Left lung (tissue), 10 donors: ENCODE measurements around the gene LIMS1. TPM values are rescaled to one million over a fixed set of nuclear protein-coding genes. Genes with fewer than 3 reads are reported as not detected.

ENCODE experiments used
- ATAC-seq: fragments of 200-7000 bp; cut with Tn5 transposase; one replicate; pipeline ENCODE4 v1.9.1; 2020; ENCODE audit warnings: moderate library complexity
- DNase-seq, 4 donors: peaks; one replicate each; pipeline ENCODE4 v3.0.0-alpha.2; 2013 to 2020
- H3K27ac ChIP-seq, 2 donors: fragments of 200-600 bp; sonication (generic) in 1 of 2; one replicate each; pipeline versions ENCODE4 v1.5.0 to v1.8.0; 2020 to 2021
- H3K27me3 ChIP-seq, 2 donors: fragments of 200-600 bp; sonication (generic) in 1 of 2; one replicate each; pipeline versions ENCODE4 v1.5.0 to v1.8.0; 2020 to 2021
- H3K36me3 ChIP-seq, 2 donors: fragments of 200-600 bp; sonication (generic) in 1 of 2; one replicate each; pipeline versions ENCODE4 v1.5.0 to v1.8.0; 2020 to 2021
- H3K4me1 ChIP-seq, 2 donors: fragments of 200-600 bp; one replicate each; pipeline ENCODE4 v1.8.0; 2021
- H3K4me3 ChIP-seq, 2 donors: fragments of 200-600 bp; sonication (generic) in 1 of 2; one replicate each; pipeline versions ENCODE4 v1.5.0 to v1.8.0; 2020 to 2021; ENCODE audit warnings: mild to moderate bottlenecking in 1 of 2
- H3K9me3 ChIP-seq, 2 donors: fragments of 200-600 bp; sonication (generic) in 1 of 2; one replicate each; pipeline versions ENCODE4 v1.5.0 to v1.8.0; 2020 to 2021
- intact Hi-C, 2 donors: fragments of 100-400 bp; cut with DNase I; formaldehyde crosslinking; loops; one replicate each; pipeline versions ENCODE4 v1.11.2 to v1.14.2; 2022
- polyA plus RNA-seq, 6 donors: library from polyadenylated mRNA; unstranded; fragments of 120-200 nt; gene quantifications; one replicate each; pipeline ENCODE4 v1.2.1, GENCODE V29; 2013; ENCODE audit not compliant: insufficient read length in 6 of 6
- total RNA-seq, 2 donors: library from RNA; stranded (reverse); fragmentation: NEBNext Ultra II Directional; extraction: Animal tissue kit (Norgen Biotek cat#: 25700); gene quantifications; one replicate each; pipeline ENCODE4 v1.2.1, GENCODE V29; 2021
- TF ChIP-seq, protein P1 (sequence below), 2 donors: fragments of 200-600 bp; sonication (generic) in 1 of 2; IDR thresholded peaks; one replicate each; pipeline versions ENCODE4 v1.5.0 to v1.8.0; 2021; ENCODE audit warnings: antibody characterized with exemption in 2 of 2
- donor health status: DM: no; HTN: yes; CAD: no.
- donor health status: DM: no; HTN: no; CAD: no.

The LIMS1 gene
- total and polyA plus RNA-seq, 8 donors = 63.2 to 122 (median 70.4) TPM

DNA sequence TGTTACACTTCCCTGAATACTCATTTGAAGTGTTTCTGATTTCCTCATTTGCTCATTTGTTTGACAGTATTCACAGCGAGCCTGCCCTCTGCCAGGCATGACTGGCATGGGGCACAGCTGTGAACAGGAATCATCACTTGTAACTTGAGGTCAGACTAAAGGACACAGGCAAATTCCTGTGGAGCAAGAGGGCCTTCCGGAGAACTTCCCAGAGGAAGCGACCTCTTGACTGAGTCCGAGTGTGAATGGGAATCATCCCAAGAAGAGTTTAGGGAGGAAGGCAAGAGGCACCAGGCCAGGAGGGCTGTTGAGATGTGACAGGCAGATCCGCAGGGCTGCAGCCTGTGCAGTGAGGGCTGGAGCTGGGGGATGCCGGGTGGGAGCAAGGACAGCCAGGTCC, 45.4 kb downstream of the LIMS1 start:
- H3K4me3 ChIP-seq = no peak overlapping the region
- no peaks in the 10 kb centered on the region for H3K36me3 ChIP-seq
- H3K27ac ChIP-seq = no peak overlapping the region
- no peaks in the 10 kb centered on the region for H3K27me3 ChIP-seq
- no peak for DNase-seq
- H3K4me1 ChIP-seq = peaks cover 24 to 46% of the 10 kb centered on the region in 2 donors
- no peaks in the 10 kb centered on the region for H3K9me3 ChIP-seq
- TF ChIP-seq, protein P1, sequence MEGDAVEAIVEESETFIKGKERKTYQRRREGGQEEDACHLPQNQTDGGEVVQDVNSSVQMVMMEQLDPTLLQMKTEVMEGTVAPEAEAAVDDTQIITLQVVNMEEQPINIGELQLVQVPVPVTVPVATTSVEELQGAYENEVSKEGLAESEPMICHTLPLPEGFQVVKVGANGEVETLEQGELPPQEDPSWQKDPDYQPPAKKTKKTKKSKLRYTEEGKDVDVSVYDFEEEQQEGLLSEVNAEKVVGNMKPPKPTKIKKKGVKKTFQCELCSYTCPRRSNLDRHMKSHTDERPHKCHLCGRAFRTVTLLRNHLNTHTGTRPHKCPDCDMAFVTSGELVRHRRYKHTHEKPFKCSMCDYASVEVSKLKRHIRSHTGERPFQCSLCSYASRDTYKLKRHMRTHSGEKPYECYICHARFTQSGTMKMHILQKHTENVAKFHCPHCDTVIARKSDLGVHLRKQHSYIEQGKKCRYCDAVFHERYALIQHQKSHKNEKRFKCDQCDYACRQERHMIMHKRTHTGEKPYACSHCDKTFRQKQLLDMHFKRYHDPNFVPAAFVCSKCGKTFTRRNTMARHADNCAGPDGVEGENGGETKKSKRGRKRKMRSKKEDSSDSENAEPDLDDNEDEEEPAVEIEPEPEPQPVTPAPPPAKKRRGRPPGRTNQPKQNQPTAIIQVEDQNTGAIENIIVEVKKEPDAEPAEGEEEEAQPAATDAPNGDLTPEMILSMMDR (IDR thresholded peaks at IDR 0.05) = no peak
- intact Hi-C loops = loop anchor here in 1 of 2 donors (10.0 kb wide), 1 partner anchor 225 kb away; no protein-coding TSS in a partner anchor
- peak; percentile 43 for ATAC-seq

DNA sequence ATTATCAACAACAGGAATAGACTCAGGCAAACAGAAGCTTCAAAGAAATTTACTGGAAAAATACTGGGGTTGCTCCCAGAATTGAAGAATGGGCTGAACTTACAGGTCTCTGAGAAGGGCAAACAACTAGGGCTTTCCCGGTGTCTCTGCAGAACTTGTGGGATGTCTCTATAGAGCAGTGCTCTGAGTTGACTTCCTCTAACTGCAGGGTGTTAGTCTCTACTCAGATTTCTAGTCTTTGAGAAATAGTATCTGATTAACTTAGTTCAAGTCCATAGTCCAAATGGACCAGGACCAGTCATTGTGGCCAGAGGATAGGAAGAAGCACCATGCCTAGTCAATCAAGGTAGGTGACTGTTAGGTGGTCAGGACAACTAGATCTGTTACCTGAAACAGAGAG, 45.8 kb downstream of the LIMS1 start:
- DNase-seq (no peak), ATAC-seq (no peak)
- H3K4me1 ChIP-seq = peaks cover 23 to 46% of the 10 kb centered on the region in 2 donors
- TF ChIP-seq, protein P1 (IDR thresholded peaks at IDR 0.05) = no peak
- no peak overlapping the region for H3K27ac ChIP-seq
- no peak overlapping the region for H3K4me3 ChIP-seq
- intact Hi-C loops = loop anchor here in 1 of 2 donors (10.0 kb wide), 1 partner anchor 225 kb away; no protein-coding TSS in a partner anchor
- no peaks in the 10 kb centered on the region for H3K36me3 ChIP-seq
- H3K27me3 ChIP-seq = no peaks in the 10 kb centered on the region
- no peaks in the 10 kb centered on the region for H3K9me3 ChIP-seq

GRCh38 chr2:108583903-108584520, 49.7 kb downstream of the LIMS1 start:
- H3K36me3 ChIP-seq = no peaks in the 10 kb centered on the region
- peak overlapping the region in 1 of 2 donors; percentile 45 for H3K27ac ChIP-seq
- H3K27me3 ChIP-seq = no peaks in the 10 kb centered on the region
- TF ChIP-seq, protein P1 (IDR thresholded peaks at IDR 0.05) = peak; percentile 72 to 76
- no peaks in the 10 kb centered on the region for H3K9me3 ChIP-seq
- H3K4me1 ChIP-seq = peaks cover 30 to 70% of the 10 kb centered on the region in 2 donors
- H3K4me3 ChIP-seq = no peak overlapping the region
- intact Hi-C loops = loop anchor here in 1 of 2 donors (10.0 kb wide), 1 partner anchor 229 kb away; no protein-coding TSS in a partner anchor
- ATAC-seq (peak; percentile 90), DNase-seq (peak in 3 of 4 donors; percentile 50 to 87 (median 73))

DNA sequence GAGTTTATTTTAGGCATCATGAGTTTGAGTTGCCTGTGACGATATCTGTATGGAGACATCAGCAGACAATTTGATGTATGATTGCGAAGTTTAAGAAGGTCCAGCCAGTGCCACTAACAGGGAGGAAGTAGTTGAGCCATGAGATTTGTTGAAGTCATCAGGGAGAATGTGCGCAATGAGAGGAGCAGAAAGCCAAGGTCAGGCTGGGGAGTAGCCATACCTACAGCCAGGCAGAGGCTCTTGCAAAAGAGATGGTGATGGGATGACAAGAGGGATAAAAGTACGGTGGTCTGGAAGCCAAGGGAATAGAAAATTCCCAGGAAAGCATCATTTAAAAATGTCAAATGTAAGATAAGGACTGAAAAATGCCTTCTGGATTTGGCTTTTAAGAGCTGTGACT, 51.2 kb downstream of the LIMS1 start:
- Histone ChIP-seq H3K4me1 (peaks cover 23 to 70% of the 10 kb centered on the region in 2 donors), H3K36me3 (no peaks in the 10 kb centered on the region), H3K27ac (peak overlapping the region in 1 of 2 donors; percentile 58), H3K9me3 (no peaks in the 10 kb centered on the region), H3K4me3 (no peak overlapping the region), H3K27me3 (no peaks in the 10 kb centered on the region)
- intact Hi-C loops = loop anchor here in 1 of 2 donors (10.0 kb wide), 1 partner anchor 231 kb away; no protein-coding TSS in a partner anchor
- TF ChIP-seq, protein P1 (IDR thresholded peaks at IDR 0.05) = no peak
- DNase-seq (no peak), ATAC-seq (no peak)

DNA sequence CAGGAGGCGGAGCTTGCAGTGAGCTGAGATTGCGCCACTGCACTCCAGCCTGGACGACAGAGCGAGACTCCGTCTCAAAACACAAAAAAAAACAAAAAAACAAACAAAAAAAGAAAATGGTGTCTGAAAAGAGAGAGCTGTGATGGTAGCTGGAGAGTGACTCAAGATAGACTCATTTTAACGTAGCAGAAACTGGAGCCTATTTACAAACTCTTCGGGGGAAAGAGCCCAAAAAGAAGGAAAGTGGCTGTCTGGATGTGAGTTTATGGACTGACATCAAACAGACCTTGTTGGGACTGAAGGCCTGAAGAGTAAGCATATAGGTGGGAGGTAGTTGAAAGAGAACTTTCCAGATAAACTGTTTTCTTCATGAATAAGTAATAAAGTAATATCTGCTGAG, 51.8 kb downstream of the LIMS1 start:
- ATAC-seq (no peak), DNase-seq (no peak)
- peaks cover 21 to 69% of the 10 kb centered on the region in 2 donors for H3K4me1 ChIP-seq
- peak overlapping the region; percentile 11 to 58 for H3K27ac ChIP-seq
- H3K36me3 ChIP-seq = no peaks in the 10 kb centered on the region
- no peaks in the 10 kb centered on the region for H3K9me3 ChIP-seq
- no peaks in the 10 kb centered on the region for H3K27me3 ChIP-seq
- intact Hi-C loops = loop anchor here in 1 of 2 donors (10.0 kb wide), 1 partner anchor 231 kb away; no protein-coding TSS in a partner anchor
- TF ChIP-seq, protein P1 (IDR thresholded peaks at IDR 0.05) = no peak
- H3K4me3 ChIP-seq = no peak overlapping the region
